HG03469 (cell line): ENCODE results near the gene FRAT2.
"Not testable (repeated sequence)": the region's sequence is repeated elsewhere in the genome, so short reads cannot be mapped to it uniquely, and the experiment has no call there.

Experiments used
- ATAC-seq: cut with Tn5 transposase; IDR thresholded peaks from one replicate; pipeline ENCODE4 v1.9.1; 2021; ENCODE audit warnings: mild to moderate bottlenecking, moderate library complexity, moderate number of reproducible peaks; ENCODE audit not compliant: unreplicated experiment

Gene FRAT2

DNA sequence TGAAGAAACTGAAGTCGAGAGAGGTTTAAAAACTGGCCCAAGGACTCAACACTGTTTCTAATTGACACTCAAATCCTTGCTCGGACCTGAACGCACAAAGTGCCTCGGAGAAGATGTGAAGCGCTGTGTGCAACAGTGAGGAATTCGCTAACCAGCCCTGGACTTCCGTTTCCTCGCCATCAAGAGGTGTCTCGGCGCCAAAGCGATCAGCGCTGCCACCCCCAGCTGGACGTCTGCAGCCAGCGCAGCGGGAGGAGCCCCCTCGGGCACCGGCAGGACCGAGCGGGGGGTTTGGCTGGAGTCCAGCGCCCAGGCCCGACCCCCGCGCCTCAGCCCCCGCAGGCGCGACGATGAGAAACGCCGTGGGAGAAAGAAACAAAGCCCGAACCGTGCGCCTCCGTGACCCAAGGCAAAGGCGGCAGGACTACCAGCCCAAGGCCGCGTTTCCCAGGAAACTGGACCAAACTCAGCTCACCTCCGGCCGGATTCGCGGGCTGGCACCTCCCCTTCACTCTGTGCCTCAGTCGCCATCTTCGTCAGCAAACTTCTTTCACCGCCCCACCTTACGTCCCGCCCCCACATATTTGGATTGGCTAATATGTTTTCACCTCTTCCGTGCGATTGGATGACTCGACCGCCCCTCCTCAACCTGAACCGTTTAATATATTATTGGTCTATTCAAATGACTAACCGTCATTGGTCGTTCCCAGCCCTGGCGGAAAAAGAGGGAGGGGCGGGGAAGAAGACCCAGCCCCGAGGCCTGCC is 42.2 kb downstream of the FRAT2 start, which contains the start of gene ARHGAP19:
Gene ARHGAP19, minus strand, starts transcription at position 541 of the 765 bp plus-strand sequence. Its CDS starts 10 bp downstream, at position 531.
- ATAC-seq = peak; percentile 92

GRCh38 chr10:97291357-97292096 is 43.0 kb downstream of the FRAT2 start:
- ATAC-seq = no peak

- ATAC-seq = not testable (repeated sequence)
These were observed 43.8 kb downstream of the FRAT2 start for GRCh38 chr10:97290576-97291356.

- ATAC-seq = not testable (repeated sequence)
These were observed 44.5 kb downstream of the FRAT2 start for GRCh38 chr10:97290076-97290475.
